ENCODE measurements around the gene UCK2. TPM values are rescaled to one million over a fixed set of nuclear protein-coding genes. Genes with fewer than 3 reads are reported as not detected.

The UCK2 gene
- total and polyA plus RNA-seq, 9 of the 15 experiments (the other 6 are each of a cell fraction or from before 2014, with no cell fraction given): 71.6 to 145 (median 95.8) TPM

GRCh38 chr1:165857046-165857801 is 29.8 kb downstream of the UCK2 start (continued):
- TF ChIP-seq DPF2 (IDR thresholded peaks at IDR 0.05): peak; percentile 63; the same call in 1 of the 2 replicates
- TF ChIP-seq JUN (IDR thresholded peaks at IDR 0.05; ENCODE audit: borderline replicate concordance, low read depth, low read length): no peak
- no peak for TF ChIP-seq JUN (CRISPR knock-in tag; IDR thresholded peaks at IDR 0.05; ENCODE audit: borderline replicate concordance)
- no peak for TF ChIP-seq EGR1 (conservative IDR thresholded peaks at IDR 0.05)
- TF ChIP-seq ZNF224 (CRISPR knock-in tag; IDR thresholded peaks at IDR 0.05): no peak
- no peak for TF ChIP-seq RBM17 (IDR thresholded peaks at IDR 0.05; ENCODE audit: borderline replicate concordance, low read depth, low read length)
- TF ChIP-seq PHF21A (IDR thresholded peaks at IDR 0.05; ENCODE audit: borderline replicate concordance, low read depth): no peak
- TF ChIP-seq EHMT2 (IDR thresholded peaks at IDR 0.05): 0 out of 2 replicates have a peak, but pooled peaks have one; percentile 17
- TF ChIP-seq HDAC1 (IDR thresholded peaks at IDR 0.05): 0 out of 4 replicates have a peak, but pooled peaks of 1 of the 2 experiments have one; percentile 25
- no peak for TF ChIP-seq FOXA3 (CRISPR knock-in tag; conservative IDR thresholded peaks at IDR 0.05 in 1 of 2, IDR thresholded peaks at IDR 0.05 in 1 of 2)
- peak in 1 of 2 experiments; percentile 20; a peak in 1 of 4 replicates for TF ChIP-seq NRF1 (conservative IDR thresholded peaks at IDR 0.05 in 1 of 2, IDR thresholded peaks at IDR 0.05 in 1 of 2)
- no peak for TF ChIP-seq STAT5A (IDR thresholded peaks at IDR 0.05; ENCODE audit: borderline replicate concordance, low read length)
- no peak for TF ChIP-seq RNF219 (CRISPR knock-in tag; IDR thresholded peaks at IDR 0.05)
- no peak for TF ChIP-seq PBX2 (CRISPR knock-in tag; IDR thresholded peaks at IDR 0.05; ENCODE audit: low read depth)
- peak; percentile 62 for TF ChIP-seq PBX2 (tag; conservative IDR thresholded peaks at IDR 0.05; ENCODE audit: low read depth)
- no peak for TF ChIP-seq SIX5 (IDR thresholded peaks at IDR 0.05; ENCODE audit: borderline replicate concordance in 1 of 2, insufficient read depth in 1 of 2, low read depth in 1 of 2, low read length in 2 of 2)
- no peak for TF ChIP-seq TCF7 (IDR thresholded peaks at IDR 0.05; ENCODE audit: borderline replicate concordance)
- TF ChIP-seq ZZZ3 (IDR thresholded peaks at IDR 0.05): no peak
- no peak for TF ChIP-seq POLR2B (IDR thresholded peaks at IDR 0.05; ENCODE audit: low read depth, partially characterized antibody)
- no peak for TF ChIP-seq EZH2 (IDR thresholded peaks at IDR 0.05; ENCODE audit: borderline replicate concordance, low read depth, low read length)
- TF ChIP-seq CREM (IDR thresholded peaks at IDR 0.05; ENCODE audit: low read depth): no peak
- no peak for TF ChIP-seq ZBTB34 (CRISPR knock-in tag; IDR thresholded peaks at IDR 0.05)

All from K562 (cell line).